Measurements from ENCODE around the gene POLR1A.

GRCh38 chr2:85988175-85988913 lies 117.3 kb downstream of the POLR1A start:
- no peak for TF ChIP-seq ZBTB44 (CRISPR knock-in tag; IDR thresholded peaks at IDR 0.05)
- TF ChIP-seq RFX3 (CRISPR knock-in tag; IDR thresholded peaks at IDR 0.05): no peak
- TF ChIP-seq RFXAP (CRISPR knock-in tag; IDR thresholded peaks at IDR 0.05; ENCODE audit: borderline replicate concordance): no peak
- TF ChIP-seq ETS1 (CRISPR knock-in tag; IDR thresholded peaks at IDR 0.05): no peak
- TF ChIP-seq MYNN (CRISPR knock-in tag; IDR thresholded peaks at IDR 0.05; ENCODE audit: low read depth): no peak
- TF ChIP-seq POLR2AphosphoS5 (IDR thresholded peaks at IDR 0.05; ENCODE audit: low read depth, low read length): no peak
- TF ChIP-seq HDAC6 (IDR thresholded peaks at IDR 0.05; ENCODE audit: low read depth, low read length): no peak
- TF ChIP-seq ZNF362 (CRISPR knock-in tag; IDR thresholded peaks at IDR 0.05; ENCODE audit: borderline replicate concordance): no peak
- no peak for TF ChIP-seq ETV6 (CRISPR knock-in tag; conservative IDR thresholded peaks at IDR 0.05)
- TF ChIP-seq CEBPB (IDR thresholded peaks at IDR 0.05; ENCODE audit: borderline replicate concordance, low read depth, low read length): no peak
- TF ChIP-seq CTCF (CRISPR knock-in tag; IDR thresholded peaks at IDR 0.05): no peak
- TF ChIP-seq ZNF644 (CRISPR knock-in tag; IDR thresholded peaks at IDR 0.05; ENCODE audit: low read depth): no peak
- TF ChIP-seq JUNB (CRISPR knock-in tag; IDR thresholded peaks at IDR 0.05; ENCODE audit: borderline replicate concordance): no peak
- no peak for TF ChIP-seq ZFP1 (CRISPR knock-in tag; IDR thresholded peaks at IDR 0.05)
